ENCODE results near the gene SLC7A5. TPM values are rescaled to one million over a fixed set of nuclear protein-coding genes. Genes with fewer than 3 reads are reported as not detected.

Gene SLC7A5
- total and polyA plus RNA-seq, 2 of the 13 experiments (the other 11 are each of a cell fraction or from before 2014, with no cell fraction given), result 79.6 to 155 TPM

DNA sequence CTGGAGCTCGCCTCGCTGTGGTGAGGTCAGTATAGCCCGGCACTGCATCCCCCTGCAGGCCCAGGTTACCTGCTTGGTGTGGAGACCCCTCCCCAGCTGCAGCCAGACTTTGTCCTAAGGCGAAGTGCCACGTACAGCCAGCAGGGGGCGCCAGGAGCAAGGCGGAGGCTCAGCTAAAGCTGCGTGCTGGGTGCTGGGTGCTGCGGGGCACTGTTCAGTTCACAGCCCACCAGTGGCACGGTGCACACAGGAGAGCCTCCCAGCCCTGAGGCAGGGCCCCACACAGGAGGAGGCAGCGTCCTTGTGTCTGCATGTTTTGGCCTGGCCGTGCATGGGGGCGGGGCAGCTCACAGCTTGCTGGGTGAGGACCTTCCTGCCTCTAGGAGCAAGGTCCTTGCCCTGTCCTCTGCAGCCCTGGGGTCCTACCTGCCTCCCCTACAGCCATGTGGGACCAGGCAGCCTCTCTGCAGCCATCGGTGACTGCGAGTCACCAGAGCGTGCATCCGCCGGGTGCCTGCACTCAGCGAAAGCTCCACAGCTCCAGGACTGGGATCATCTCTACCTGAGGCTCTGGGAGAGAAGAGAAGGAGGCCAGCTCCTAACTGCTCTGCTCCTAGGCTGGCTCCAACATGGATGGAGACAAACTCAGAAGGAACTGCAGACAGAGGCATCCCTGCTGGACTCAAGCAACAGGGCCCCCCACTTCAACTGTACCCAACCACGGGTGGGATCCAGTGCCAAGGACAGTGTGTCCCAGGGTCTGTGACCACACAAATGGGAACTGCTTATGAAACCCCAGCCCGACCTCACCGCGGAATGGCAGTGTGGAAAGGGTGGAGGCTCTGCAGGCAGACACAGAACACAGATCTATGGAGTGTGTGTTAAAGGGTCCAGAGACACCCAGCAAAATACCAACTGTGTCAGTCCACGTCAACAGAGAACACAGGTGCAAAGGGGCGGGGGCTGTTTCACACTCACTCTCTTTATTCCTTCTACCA lies 19.0 kb downstream of the SLC7A5 start (continued):
- TF ChIP-seq, protein P1, sequence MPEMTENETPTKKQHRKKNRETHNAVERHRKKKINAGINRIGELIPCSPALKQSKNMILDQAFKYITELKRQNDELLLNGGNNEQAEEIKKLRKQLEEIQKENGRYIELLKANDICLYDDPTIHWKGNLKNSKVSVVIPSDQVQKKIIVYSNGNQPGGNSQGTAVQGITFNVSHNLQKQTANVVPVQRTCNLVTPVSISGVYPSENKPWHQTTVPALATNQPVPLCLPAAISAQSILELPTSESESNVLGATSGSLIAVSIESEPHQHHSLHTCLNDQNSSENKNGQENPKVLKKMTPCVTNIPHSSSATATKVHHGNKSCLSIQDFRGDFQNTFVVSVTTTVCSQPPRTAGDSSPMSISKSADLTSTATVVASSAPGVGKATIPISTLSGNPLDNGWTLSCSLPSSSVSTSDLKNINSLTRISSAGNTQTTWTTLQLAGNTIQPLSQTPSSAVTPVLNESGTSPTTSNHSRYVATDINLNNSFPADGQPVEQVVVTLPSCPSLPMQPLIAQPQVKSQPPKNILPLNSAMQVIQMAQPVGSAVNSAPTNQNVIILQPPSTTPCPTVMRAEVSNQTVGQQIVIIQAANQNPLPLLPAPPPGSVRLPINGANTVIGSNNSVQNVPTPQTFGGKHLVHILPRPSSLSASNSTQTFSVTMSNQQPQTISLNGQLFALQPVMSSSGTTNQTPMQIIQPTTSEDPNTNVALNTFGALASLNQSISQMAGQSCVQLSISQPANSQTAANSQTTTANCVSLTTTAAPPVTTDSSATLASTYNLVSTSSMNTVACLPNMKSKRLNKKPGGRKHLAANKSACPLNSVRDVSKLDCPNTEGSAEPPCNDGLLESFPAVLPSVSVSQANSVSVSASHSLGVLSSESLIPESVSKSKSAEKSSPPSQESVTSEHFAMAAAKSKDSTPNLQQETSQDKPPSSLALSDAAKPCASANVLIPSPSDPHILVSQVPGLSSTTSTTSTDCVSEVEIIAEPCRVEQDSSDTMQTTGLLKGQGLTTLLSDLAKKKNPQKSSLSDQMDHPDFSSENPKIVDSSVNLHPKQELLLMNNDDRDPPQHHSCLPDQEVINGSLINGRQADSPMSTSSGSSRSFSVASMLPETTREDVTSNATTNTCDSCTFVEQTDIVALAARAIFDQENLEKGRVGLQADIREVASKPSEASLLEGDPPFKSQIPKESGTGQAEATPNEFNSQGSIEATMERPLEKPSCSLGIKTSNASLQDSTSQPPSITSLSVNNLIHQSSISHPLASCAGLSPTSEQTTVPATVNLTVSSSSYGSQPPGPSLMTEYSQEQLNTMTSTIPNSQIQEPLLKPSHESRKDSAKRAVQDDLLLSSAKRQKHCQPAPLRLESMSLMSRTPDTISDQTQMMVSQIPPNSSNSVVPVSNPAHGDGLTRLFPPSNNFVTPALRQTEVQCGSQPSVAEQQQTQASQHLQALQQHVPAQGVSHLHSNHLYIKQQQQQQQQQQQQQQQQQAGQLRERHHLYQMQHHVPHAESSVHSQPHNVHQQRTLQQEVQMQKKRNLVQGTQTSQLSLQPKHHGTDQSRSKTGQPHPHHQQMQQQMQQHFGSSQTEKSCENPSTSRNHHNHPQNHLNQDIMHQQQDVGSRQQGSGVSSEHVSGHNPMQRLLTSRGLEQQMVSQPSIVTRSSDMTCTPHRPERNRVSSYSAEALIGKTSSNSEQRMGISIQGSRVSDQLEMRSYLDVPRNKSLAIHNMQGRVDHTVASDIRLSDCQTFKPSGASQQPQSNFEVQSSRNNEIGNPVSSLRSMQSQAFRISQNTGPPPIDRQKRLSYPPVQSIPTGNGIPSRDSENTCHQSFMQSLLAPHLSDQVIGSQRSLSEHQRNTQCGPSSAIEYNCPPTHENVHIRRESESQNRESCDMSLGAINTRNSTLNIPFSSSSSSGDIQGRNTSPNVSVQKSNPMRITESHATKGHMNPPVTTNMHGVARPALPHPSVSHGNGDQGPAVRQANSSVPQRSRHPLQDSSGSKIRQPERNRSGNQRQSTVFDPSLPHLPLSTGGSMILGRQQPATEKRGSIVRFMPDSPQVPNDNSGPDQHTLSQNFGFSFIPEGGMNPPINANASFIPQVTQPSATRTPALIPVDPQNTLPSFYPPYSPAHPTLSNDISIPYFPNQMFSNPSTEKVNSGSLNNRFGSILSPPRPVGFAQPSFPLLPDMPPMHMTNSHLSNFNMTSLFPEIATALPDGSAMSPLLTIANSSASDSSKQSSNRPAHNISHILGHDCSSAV (CRISPR knock-in tag; IDR thresholded peaks at IDR 0.05; ENCODE audit: borderline replicate concordance), result no peak
- TF ChIP-seq POGK (CRISPR knock-in tag; conservative IDR thresholded peaks at IDR 0.05), result peak; percentile 88
- TF ChIP-seq ZNF547 (CRISPR knock-in tag; IDR thresholded peaks at IDR 0.05), result peak; percentile 85
- TF ChIP-seq ZNF788 (CRISPR knock-in tag; IDR thresholded peaks at IDR 0.05; ENCODE audit: borderline replicate concordance), result peak; percentile 96; the same call in 1 of the 2 replicates
- no peak for TF ChIP-seq ZFP37 (CRISPR knock-in tag; IDR thresholded peaks at IDR 0.05; ENCODE audit: borderline replicate concordance)
- TF ChIP-seq ZNF83 (CRISPR knock-in tag; IDR thresholded peaks at IDR 0.05; ENCODE audit: borderline replicate concordance), result peak; percentile 69; the same call in 1 of the 2 replicates
- TF ChIP-seq, protein P2, sequence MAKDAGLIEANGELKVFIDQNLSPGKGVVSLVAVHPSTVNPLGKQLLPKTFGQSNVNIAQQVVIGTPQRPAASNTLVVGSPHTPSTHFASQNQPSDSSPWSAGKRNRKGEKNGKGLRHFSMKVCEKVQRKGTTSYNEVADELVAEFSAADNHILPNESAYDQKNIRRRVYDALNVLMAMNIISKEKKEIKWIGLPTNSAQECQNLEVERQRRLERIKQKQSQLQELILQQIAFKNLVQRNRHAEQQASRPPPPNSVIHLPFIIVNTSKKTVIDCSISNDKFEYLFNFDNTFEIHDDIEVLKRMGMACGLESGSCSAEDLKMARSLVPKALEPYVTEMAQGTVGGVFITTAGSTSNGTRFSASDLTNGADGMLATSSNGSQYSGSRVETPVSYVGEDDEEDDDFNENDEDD (CRISPR knock-in tag; IDR thresholded peaks at IDR 0.05; ENCODE audit: borderline replicate concordance), result peak; percentile 89
- 0 out of 2 replicates have a peak, but pooled peaks have one; percentile 73 for TF ChIP-seq SAFB2 (CRISPR knock-in tag; IDR thresholded peaks at IDR 0.05; ENCODE audit: borderline replicate concordance, low read depth)
- TF ChIP-seq FOXO1 (CRISPR knock-in tag; IDR thresholded peaks at IDR 0.05), result peak; percentile 95
- TF ChIP-seq RBM39 (IDR thresholded peaks at IDR 0.05; ENCODE audit: low read depth, low read length, poor library complexity, severe bottlenecking), result peak; percentile 73
- peak; percentile 95 for TF ChIP-seq PITX1 (CRISPR knock-in tag; IDR thresholded peaks at IDR 0.05)
- TF ChIP-seq, protein P3, sequence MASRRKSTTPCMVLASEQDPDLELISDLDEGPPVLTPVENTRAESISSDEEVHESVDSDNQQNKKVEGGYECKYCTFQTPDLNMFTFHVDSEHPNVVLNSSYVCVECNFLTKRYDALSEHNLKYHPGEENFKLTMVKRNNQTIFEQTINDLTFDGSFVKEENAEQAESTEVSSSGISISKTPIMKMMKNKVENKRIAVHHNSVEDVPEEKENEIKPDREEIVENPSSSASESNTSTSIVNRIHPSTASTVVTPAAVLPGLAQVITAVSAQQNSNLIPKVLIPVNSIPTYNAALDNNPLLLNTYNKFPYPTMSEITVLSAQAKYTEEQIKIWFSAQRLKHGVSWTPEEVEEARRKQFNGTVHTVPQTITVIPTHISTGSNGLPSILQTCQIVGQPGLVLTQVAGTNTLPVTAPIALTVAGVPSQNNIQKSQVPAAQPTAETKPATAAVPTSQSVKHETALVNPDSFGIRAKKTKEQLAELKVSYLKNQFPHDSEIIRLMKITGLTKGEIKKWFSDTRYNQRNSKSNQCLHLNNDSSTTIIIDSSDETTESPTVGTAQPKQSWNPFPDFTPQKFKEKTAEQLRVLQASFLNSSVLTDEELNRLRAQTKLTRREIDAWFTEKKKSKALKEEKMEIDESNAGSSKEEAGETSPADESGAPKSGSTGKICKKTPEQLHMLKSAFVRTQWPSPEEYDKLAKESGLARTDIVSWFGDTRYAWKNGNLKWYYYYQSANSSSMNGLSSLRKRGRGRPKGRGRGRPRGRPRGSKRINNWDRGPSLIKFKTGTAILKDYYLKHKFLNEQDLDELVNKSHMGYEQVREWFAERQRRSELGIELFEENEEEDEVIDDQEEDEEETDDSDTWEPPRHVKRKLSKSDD (CRISPR knock-in tag; IDR thresholded peaks at IDR 0.05; ENCODE audit: low read depth), result peak; percentile 97
